ENCODE measurements around the gene PFKM.

PFKM gene

DNA sequence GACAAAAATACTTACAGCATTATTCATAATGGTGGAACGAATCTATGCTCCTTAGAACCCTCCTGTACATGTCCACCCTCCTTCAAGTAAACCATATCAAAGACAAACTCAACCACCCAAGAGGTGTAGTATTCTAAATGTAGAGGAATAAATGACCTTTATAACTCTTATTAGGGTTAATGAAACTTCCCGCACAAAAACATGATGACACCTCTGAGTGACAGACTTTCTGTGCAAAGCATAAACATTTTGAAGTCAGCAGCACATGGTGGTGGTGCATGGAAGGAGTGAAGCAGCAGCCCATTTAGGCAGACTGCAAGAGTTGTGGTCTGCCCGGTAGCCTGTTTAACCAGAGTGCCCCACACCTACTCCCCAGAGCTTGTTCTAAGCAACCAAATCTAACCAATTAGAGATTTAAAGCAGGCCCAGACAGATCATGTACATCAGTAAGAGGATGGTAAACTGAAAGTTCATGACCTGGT lies 38.8 kb downstream of the PFKM start:
- Histone ChIP-seq H3K9me3 (ENCODE audit: control insufficient read depth in 1 of 2, low read length in 2 of 2) (no peaks in the 10 kb centered on the region), H3K36me3 (ENCODE audit: control insufficient read depth in 1 of 2, insufficient read depth in 2 of 2, low read length in 2 of 2) (peaks cover 0 to 7% of the 10 kb centered on the region in 2 donors), H3K27me3 (ENCODE audit: low read depth, low read length) (no peaks in the 10 kb centered on the region), H3K4me3 (ENCODE audit: low read depth in 1 of 2, low read length in 2 of 2) (peak overlapping the region; percentile 96 to 99), H3K4me1 (ENCODE audit: control insufficient read depth in 1 of 2, insufficient read depth in 2 of 2, low read length in 2 of 2) (peaks cover 5 to 12% of the 10 kb centered on the region in 2 donors), H3K27ac (ENCODE audit: low read length) (peak overlapping the region; percentile 91)

DNA sequence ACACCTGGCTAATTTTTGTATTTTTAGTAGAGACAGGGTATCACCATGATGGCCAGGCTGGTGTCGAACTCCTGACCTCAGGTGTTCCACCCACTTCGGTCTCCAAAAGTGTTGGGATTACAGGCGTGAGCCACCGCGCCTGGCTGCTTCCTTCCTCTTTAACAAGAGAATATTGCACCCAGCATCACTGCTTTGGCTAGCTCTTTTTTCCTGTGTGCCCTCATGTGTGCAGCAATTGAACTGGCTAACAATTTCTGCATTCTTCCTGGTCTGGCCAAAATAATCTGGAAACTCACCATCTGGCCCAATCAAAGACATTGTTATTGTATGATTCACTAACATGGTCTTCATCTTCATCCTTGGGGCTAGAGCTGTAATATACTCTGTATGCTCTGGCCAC lies 40.9 kb downstream of the PFKM start:
- Histone ChIP-seq H3K36me3 (ENCODE audit: control insufficient read depth in 1 of 2, insufficient read depth in 2 of 2, low read length in 2 of 2) (no peaks in the 10 kb centered on the region), H3K27me3 (ENCODE audit: low read depth, low read length) (no peaks in the 10 kb centered on the region), H3K4me1 (ENCODE audit: control insufficient read depth in 1 of 2, insufficient read depth in 2 of 2, low read length in 2 of 2) (peaks cover 5 to 8% of the 10 kb centered on the region in 2 donors), H3K9me3 (ENCODE audit: control insufficient read depth in 1 of 2, low read length in 2 of 2) (no peaks in the 10 kb centered on the region), H3K4me3 (ENCODE audit: low read depth in 1 of 2, low read length in 2 of 2) (no peak overlapping the region), H3K27ac (ENCODE audit: low read length) (no peak overlapping the region)

DNA sequence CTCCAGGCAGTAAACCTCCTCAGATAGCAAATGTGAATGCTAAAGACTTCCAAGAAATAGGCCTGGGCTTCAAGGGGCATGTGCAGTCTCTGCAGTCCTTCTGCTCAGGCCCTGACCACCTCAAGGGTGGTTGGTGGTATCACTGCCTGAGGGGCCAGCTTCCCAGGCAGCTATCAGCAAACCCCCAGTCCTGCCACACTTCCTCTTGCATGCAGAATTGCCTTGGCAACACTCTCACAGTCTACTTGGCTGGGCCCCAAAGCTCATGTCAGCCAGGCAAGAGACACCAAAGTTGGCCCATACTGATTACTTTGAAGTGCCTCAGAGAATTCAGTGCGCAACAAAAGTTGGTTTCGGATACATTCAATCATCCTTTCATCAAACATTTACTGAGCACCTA lies 41.6 kb downstream of the PFKM start:
- no peak overlapping the region for H3K4me3 ChIP-seq (ENCODE audit: low read depth in 1 of 2, low read length in 2 of 2)
- H3K4me1 ChIP-seq (ENCODE audit: control insufficient read depth in 1 of 2, insufficient read depth in 2 of 2, low read length in 2 of 2), result peaks cover 5 to 8% of the 10 kb centered on the region in 2 donors
- no peaks in the 10 kb centered on the region for H3K9me3 ChIP-seq (ENCODE audit: control insufficient read depth in 1 of 2, low read length in 2 of 2)
- no peaks in the 10 kb centered on the region for H3K36me3 ChIP-seq (ENCODE audit: control insufficient read depth in 1 of 2, insufficient read depth in 2 of 2, low read length in 2 of 2)
- H3K27ac ChIP-seq (ENCODE audit: low read length), result no peak overlapping the region
- H3K27me3 ChIP-seq (ENCODE audit: low read depth, low read length), result no peaks in the 10 kb centered on the region

DNA sequence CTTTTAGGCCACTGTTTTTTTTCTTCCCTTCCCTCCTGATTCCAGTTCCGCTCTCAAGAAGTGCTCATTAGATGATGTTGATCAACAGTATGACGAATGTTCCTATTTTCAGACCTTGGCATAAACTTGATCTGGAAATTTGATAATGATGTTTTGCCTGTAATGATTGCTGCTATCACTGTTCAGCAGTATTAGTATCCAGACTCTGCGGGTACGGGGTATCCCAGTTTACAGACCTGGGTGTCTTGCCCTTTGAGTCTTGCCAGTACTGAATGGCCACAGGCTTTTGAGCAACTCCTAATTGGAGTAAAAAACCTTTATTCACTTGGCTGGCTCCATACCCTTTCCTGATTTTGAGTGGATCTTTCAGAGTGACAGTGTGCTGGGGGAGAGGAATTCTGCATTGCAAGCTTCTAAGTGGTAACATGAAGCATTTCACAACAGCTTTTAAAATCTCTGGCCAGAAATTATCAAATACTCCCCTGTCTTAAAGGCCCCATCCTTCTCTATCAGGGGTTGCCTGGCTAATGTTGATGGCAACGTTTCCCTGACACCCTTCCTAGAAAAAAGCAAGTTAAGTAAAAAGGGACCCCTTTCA lies 44.1 kb downstream of the PFKM start:
- Histone ChIP-seq H3K27me3 (ENCODE audit: low read depth, low read length) (no peaks in the 10 kb centered on the region), H3K4me1 (ENCODE audit: control insufficient read depth in 1 of 2, insufficient read depth in 2 of 2, low read length in 2 of 2) (no peaks in the 10 kb centered on the region), H3K36me3 (ENCODE audit: control insufficient read depth in 1 of 2, insufficient read depth in 2 of 2, low read length in 2 of 2) (no peaks in the 10 kb centered on the region), H3K9me3 (ENCODE audit: control insufficient read depth in 1 of 2, low read length in 2 of 2) (no peaks in the 10 kb centered on the region), H3K4me3 (ENCODE audit: low read depth in 1 of 2, low read length in 2 of 2) (no peak overlapping the region), H3K27ac (ENCODE audit: low read length) (no peak overlapping the region)

DNA sequence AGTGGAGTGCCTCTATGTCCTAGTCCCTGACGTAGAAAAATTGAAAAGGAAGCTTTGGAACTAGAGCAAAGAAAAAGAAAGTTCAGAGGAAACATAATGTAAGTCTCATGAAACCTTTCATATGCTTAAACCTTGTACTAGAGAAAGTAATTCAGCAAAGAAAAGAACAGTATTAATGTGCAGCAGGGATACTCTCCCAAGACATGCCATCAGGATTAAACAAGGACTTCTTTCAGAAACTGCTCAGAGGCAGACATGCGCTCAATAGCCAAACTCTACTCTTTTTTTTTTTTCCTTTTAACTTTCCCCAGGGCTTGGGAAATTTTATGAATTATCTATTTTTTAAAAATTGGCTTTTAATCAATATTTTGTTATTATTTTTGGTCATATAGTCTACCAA lies 45.3 kb downstream of the PFKM start:
- no peak overlapping the region for H3K27ac ChIP-seq (ENCODE audit: low read length)

DNA sequence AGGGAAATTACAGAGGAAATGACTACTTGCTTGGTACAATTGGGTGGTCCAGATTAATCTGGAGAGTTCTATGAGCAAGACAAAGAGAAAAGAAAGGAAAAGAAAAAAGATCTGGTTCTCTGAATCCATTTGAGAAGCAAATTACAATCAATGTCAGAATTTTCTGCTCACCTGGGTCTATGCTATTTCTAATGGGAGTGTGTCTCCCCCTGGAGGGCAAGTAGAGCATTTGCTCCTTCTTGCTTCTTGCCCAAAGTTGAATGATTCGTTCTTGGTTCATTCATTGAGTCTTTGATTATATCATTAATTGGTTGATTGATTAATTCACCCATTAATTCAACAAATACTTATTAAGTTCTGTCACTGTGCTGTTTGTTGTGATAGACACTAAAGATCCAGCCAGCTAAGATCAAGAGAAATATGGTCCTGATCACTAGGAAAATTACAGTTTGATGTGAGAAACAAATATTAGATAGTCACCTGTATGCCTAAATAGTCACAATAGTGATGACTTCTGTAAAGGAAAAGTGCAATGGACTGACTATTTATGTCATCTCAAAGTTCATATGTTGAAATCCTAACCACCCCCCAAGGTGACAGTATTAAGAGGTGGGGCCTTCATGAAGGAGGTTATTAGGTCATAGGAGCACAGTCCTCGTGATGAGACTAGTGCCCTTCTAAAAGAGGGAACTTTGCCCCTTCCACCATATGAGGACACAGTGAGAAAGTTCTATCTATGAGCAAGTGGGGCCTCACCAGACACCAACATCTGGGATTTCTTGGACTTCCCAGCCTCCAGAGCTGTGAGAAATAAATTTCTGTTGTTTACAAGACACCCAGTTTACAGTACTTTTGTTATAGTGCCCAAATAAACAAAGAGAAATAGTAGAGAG lies 46.2 kb downstream of the PFKM start:
- Histone ChIP-seq H3K9me3 (ENCODE audit: control insufficient read depth in 1 of 2, low read length in 2 of 2) (no peaks in the 10 kb centered on the region), H3K27ac (ENCODE audit: low read length) (no peak overlapping the region), H3K4me3 (ENCODE audit: low read depth in 1 of 2, low read length in 2 of 2) (no peak overlapping the region), H3K27me3 (ENCODE audit: low read depth, low read length) (no peaks in the 10 kb centered on the region), H3K36me3 (ENCODE audit: control insufficient read depth in 1 of 2, insufficient read depth in 2 of 2, low read length in 2 of 2) (no peaks in the 10 kb centered on the region), H3K4me1 (ENCODE audit: control insufficient read depth in 1 of 2, insufficient read depth in 2 of 2, low read length in 2 of 2) (no peaks in the 10 kb centered on the region)

More for the DNA sequence above, 45.3 kb downstream of the PFKM start:
- H3K9me3 ChIP-seq (ENCODE audit: control insufficient read depth in 1 of 2, low read length in 2 of 2), result no peaks in the 10 kb centered on the region
- H3K4me1 ChIP-seq (ENCODE audit: control insufficient read depth in 1 of 2, insufficient read depth in 2 of 2, low read length in 2 of 2), result no peaks in the 10 kb centered on the region
- H3K36me3 ChIP-seq (ENCODE audit: control insufficient read depth in 1 of 2, insufficient read depth in 2 of 2, low read length in 2 of 2), result no peaks in the 10 kb centered on the region
- H3K4me3 ChIP-seq (ENCODE audit: low read depth in 1 of 2, low read length in 2 of 2), result no peak overlapping the region
- no peaks in the 10 kb centered on the region for H3K27me3 ChIP-seq (ENCODE audit: low read depth, low read length)

DNA sequence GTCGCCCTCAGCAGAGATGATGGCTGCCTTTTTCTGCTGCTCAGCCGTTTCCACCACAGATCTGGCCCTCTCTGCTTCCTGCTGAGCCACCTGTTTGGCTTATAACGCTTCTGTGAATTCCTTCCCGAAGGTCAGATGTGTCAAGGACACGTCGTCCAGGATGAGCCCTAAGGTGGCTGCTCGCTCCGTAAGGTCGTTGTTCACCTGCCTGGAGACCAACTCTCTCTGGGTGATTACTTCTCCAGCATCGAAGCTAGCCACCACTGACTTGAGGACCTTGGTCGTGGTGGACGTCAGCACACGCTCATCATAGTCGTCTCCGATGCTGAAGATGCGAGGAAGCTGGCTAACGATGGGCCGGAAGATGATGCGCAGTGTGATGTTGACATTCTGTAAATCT lies 49.8 kb downstream of the PFKM start:
- Histone ChIP-seq H3K27ac (ENCODE audit: low read length) (no peak overlapping the region), H3K4me1 (ENCODE audit: control insufficient read depth in 1 of 2, insufficient read depth in 2 of 2, low read length in 2 of 2) (no peaks in the 10 kb centered on the region), H3K36me3 (ENCODE audit: control insufficient read depth in 1 of 2, insufficient read depth in 2 of 2, low read length in 2 of 2) (no peaks in the 10 kb centered on the region), H3K27me3 (ENCODE audit: low read depth, low read length) (no peaks in the 10 kb centered on the region), H3K9me3 (ENCODE audit: control insufficient read depth in 1 of 2, low read length in 2 of 2) (no peaks in the 10 kb centered on the region), H3K4me3 (ENCODE audit: low read depth in 1 of 2, low read length in 2 of 2) (no peak overlapping the region)

DNA sequence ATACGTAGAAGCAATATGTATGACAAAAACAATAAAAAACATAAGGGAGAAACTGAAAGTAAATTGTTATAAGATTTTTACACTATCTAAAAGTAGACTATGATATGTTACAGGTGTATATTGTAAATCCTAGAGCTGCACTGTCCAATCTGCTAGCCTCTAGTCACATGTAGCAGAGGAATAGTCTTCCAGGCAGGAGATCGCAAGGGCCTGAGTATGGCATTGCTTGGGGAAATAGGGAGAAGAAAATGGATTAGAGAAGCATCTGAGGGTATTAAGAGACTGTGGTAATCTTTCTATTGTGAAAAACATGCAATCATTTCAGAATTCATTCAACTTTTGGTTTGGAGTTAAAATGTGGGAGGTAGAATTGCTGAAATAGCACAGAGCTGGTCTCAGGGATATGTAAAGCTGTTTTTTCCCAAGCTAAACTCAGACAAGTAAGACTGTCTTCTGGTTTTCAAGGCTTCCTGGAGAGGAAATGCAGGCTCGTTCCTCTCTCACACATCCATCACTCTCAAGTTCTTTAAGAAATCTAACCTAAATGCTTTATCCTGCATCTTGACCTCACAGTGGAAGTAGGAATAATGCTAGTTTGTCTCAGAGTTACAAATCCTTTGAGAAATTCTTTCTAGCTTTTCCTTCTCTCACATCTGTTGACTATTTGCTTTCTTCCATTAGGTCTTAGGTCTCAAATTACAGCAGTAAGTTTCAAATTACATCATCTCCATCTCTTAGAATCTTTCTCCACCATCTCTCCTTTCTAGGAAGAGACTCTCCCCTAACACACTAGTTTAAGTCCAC lies 56.7 kb downstream of the PFKM start:
- Histone ChIP-seq H3K27me3 (ENCODE audit: low read depth, low read length) (peaks cover 11% of the 10 kb centered on the region), H3K9me3 (ENCODE audit: control insufficient read depth in 1 of 2, low read length in 2 of 2) (no peaks in the 10 kb centered on the region), H3K27ac (ENCODE audit: low read length) (no peak overlapping the region), H3K4me3 (ENCODE audit: low read depth in 1 of 2, low read length in 2 of 2) (no peak overlapping the region), H3K4me1 (ENCODE audit: control insufficient read depth in 1 of 2, insufficient read depth in 2 of 2, low read length in 2 of 2) (no peaks in the 10 kb centered on the region), H3K36me3 (ENCODE audit: control insufficient read depth in 1 of 2, insufficient read depth in 2 of 2, low read length in 2 of 2) (no peaks in the 10 kb centered on the region)

DNA sequence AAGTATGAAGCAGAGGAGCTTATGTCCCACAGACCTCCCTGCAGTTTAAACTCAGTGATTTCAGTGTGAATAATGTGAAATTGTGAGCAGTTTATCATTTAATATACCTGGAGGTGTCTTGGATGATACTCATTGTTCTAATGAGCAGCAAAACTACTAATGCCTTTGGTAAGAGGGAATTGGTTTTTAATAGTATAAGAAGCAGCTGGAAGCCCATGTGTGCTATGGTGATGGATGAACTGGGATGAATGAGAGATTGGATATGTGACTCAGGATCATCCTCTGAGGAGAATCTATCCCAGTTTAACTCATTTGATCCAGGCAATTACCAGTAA lies 57.2 kb downstream of the PFKM start:
- Histone ChIP-seq H3K4me1 (ENCODE audit: control insufficient read depth in 1 of 2, insufficient read depth in 2 of 2, low read length in 2 of 2) (no peaks in the 10 kb centered on the region), H3K27ac (ENCODE audit: low read length) (no peak overlapping the region), H3K27me3 (ENCODE audit: low read depth, low read length) (peaks cover 11% of the 10 kb centered on the region), H3K9me3 (ENCODE audit: control insufficient read depth in 1 of 2, low read length in 2 of 2) (no peaks in the 10 kb centered on the region), H3K4me3 (ENCODE audit: low read depth in 1 of 2, low read length in 2 of 2) (no peak overlapping the region), H3K36me3 (ENCODE audit: control insufficient read depth in 1 of 2, insufficient read depth in 2 of 2, low read length in 2 of 2) (no peaks in the 10 kb centered on the region)

DNA sequence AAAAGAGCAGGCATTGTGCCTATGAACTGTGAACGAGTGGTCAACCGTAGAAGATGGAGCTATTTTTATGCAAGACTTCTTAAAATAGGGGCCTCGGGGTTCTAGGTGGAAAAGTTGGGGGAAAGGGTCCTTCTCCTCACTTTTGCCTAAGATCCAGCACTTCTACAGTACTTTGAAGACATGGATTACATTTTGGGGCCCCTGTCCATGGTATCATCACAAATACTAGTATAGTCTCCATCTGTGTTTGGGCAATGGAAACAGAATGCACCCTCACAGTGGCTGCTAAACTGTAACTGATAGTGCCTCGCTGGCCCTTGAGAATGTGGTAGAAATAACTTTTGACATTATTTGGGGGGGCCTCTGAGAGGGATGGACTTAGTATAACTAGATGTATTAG lies 58.8 kb downstream of the PFKM start:
- H3K36me3 ChIP-seq (ENCODE audit: control insufficient read depth in 1 of 2, insufficient read depth in 2 of 2, low read length in 2 of 2), result no peaks in the 10 kb centered on the region
- no peak overlapping the region for H3K27ac ChIP-seq (ENCODE audit: low read length)
- H3K4me1 ChIP-seq (ENCODE audit: control insufficient read depth in 1 of 2, insufficient read depth in 2 of 2, low read length in 2 of 2), result peaks cover 0 to 8% of the 10 kb centered on the region in 2 donors
- H3K27me3 ChIP-seq (ENCODE audit: low read depth, low read length), result peaks cover 21% of the 10 kb centered on the region
- H3K9me3 ChIP-seq (ENCODE audit: control insufficient read depth in 1 of 2, low read length in 2 of 2), result no peaks in the 10 kb centered on the region
- H3K4me3 ChIP-seq (ENCODE audit: low read depth in 1 of 2, low read length in 2 of 2), result no peak overlapping the region

DNA sequence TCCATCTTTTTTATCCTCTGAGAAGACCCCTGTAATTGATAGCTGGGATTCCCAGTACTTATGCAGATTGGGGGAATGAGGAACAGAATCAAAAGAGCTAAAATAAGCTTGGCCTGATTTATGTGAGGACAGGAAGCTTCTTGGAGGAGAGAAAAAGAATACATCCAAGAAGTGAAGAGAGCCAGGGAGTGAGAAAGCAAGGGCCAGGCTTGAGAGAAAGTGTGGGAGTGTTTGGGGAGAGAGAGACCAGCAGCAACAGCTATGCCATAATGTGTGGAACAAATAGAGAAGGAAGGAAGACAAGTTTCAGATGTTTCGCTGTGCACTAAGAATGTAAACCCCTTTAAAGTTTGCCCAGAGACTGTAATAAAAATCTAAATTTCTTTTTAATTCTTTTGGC lies 60.3 kb downstream of the PFKM start:
- Histone ChIP-seq H3K9me3 (ENCODE audit: control insufficient read depth in 1 of 2, low read length in 2 of 2) (no peaks in the 10 kb centered on the region), H3K36me3 (ENCODE audit: control insufficient read depth in 1 of 2, insufficient read depth in 2 of 2, low read length in 2 of 2) (no peaks in the 10 kb centered on the region), H3K4me3 (ENCODE audit: low read depth in 1 of 2, low read length in 2 of 2) (no peak overlapping the region), H3K27ac (ENCODE audit: low read length) (no peak overlapping the region), H3K4me1 (ENCODE audit: control insufficient read depth in 1 of 2, insufficient read depth in 2 of 2, low read length in 2 of 2) (peaks cover 3 to 22% of the 10 kb centered on the region in 2 donors), H3K27me3 (ENCODE audit: low read depth, low read length) (peaks cover 34% of the 10 kb centered on the region)

Data from muscle layer of duodenum (tissue), 2 donors.